ENCODE results near the gene CACNB4.
"Not testable (repeated sequence)": the region's sequence is repeated elsewhere in the genome, so short reads cannot be mapped to it uniquely, and the experiment has no call there.

- TF ChIP-seq CTCF (IDR thresholded peaks at IDR 0.05 in 2 of 3, conservative IDR thresholded peaks at IDR 0.05 in 1 of 3; ENCODE audit: insufficient read depth in 2 of 3, low read depth in 1 of 3, low read length in 3 of 3); RFX5 (IDR thresholded peaks at IDR 0.05; ENCODE audit: low read depth, low read length); CBX8 (IDR thresholded peaks at IDR 0.05; ENCODE audit: borderline replicate concordance, extremely low read depth, low read depth, low read length, poor library complexity, severe bottlenecking); ZNF717 (CRISPR knock-in tag; IDR thresholded peaks at IDR 0.05): not testable (repeated sequence)
These were observed 77.8 kb downstream of the CACNB4 start for GRCh38 chr2:152021001-152021400.

Data from K562 (cell line).